Astrocyte of the cerebellum (primary cell): Measurements from ENCODE around the gene MTX1.

ENCODE experiments used
- DNase-seq: peaks from one replicate; pipeline ENCODE4 v3.0.0-alpha.2; 2011; ENCODE audit warnings: low read depth
- H3K4me3 ChIP-seq: 2 replicates; pipeline ENCODE4 v1.5.1; 2011; ENCODE audit warnings: mild to moderate bottlenecking, low read depth, low read length, moderate library complexity
- in situ Hi-C: cut with HindIII; loops from 2 replicates; pipeline ENCODE4 v1.10.0; 2017; ENCODE audit warnings: low sequenced_read_pairs
- TF ChIP-seq, protein P1 (sequence below): IDR thresholded peaks from 2 replicates; pipeline ENCODE4 v1.5.1; 2012; ENCODE audit warnings: low read length, low read depth, moderate library complexity, mild to moderate bottlenecking; ENCODE audit errors: missing control alignments

The MTX1 gene

DNA sequence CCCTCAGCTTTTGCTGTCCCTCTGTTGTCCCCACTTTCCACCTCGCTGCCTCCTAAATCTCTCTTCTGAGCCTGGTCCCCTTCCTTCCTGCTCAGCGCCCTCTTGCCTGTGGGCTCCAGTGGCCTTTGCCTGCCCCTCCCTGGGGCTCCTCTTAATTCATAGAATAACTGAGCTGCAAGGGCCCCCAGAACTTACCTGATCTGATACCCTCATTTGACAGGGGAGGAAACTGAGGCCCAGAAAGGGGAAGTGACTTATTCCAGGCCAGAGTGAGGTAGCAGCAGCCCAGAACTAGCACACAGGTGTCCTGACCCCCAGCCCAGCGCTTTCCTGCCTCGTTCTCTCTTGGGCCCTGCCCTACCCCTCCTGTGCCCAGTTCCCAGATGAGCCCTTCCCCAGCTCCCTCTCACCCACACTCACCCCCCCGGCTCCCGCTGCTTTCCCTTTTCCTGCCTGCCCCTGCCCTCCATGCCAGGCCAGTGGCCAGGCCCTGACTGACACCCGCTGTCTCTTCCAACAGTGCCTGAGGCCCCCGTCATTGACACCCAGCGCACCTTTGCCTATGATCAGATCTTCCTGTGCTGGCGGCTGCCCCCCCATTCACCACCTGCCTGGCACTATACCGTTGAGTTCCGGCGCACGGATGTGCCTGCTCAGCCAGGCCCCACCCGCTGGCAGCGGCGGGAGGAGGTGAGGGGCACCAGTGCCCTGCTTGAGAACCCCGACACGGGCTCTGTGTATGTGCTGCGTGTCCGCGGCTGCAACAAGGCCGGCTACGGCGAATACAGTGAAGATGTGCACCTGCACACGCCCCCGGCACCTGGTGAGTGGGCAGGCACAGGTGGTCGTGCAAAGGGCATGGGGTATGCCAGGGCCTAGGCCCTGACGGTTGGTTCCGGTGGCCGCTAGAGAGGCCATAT is 29.1 kb upstream of the MTX1 start:
- TF ChIP-seq, protein P1, sequence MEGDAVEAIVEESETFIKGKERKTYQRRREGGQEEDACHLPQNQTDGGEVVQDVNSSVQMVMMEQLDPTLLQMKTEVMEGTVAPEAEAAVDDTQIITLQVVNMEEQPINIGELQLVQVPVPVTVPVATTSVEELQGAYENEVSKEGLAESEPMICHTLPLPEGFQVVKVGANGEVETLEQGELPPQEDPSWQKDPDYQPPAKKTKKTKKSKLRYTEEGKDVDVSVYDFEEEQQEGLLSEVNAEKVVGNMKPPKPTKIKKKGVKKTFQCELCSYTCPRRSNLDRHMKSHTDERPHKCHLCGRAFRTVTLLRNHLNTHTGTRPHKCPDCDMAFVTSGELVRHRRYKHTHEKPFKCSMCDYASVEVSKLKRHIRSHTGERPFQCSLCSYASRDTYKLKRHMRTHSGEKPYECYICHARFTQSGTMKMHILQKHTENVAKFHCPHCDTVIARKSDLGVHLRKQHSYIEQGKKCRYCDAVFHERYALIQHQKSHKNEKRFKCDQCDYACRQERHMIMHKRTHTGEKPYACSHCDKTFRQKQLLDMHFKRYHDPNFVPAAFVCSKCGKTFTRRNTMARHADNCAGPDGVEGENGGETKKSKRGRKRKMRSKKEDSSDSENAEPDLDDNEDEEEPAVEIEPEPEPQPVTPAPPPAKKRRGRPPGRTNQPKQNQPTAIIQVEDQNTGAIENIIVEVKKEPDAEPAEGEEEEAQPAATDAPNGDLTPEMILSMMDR, result no peak
- in situ Hi-C loops, result no loop called here
- DNase-seq, result no peak
- H3K4me3 ChIP-seq, result no peak overlapping the region

DNA sequence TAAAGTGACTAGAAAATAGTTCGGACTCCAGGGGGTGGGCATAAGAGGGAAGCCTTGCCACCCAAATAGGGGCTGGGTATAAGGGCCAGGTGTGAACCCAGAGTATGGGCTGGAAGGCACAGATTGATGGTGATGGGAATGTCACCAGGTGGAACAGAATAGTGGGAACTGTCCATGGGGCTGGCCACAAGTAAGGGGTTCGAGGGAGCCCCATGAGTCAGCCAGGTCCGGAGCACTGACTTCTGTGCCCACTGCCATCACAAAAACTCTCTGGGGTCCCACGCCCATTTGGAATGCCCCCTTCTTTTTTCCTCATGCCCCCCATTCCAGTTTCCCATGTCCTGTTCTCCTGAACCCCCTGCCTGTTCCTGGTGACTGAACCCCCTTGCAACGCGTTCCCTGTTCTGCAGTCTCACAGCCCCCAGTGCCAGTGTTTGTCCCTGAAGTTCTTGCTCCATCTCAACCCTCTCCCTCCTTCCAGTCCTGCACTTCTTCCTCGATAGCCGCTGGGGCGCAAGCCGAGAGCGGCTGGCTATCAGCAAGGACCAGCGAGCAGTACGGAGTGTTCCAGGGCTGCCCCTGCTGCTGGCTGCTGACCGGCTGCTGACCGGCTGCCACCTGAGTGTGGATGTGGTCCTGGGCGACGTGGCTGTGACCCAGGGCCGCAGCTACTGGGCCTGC is 27.0 kb upstream of the MTX1 start:
- H3K4me3 ChIP-seq, result no peak overlapping the region
- in situ Hi-C loops, result no loop called here
- TF ChIP-seq, protein P1, result no peak
- no peak for DNase-seq

DNA sequence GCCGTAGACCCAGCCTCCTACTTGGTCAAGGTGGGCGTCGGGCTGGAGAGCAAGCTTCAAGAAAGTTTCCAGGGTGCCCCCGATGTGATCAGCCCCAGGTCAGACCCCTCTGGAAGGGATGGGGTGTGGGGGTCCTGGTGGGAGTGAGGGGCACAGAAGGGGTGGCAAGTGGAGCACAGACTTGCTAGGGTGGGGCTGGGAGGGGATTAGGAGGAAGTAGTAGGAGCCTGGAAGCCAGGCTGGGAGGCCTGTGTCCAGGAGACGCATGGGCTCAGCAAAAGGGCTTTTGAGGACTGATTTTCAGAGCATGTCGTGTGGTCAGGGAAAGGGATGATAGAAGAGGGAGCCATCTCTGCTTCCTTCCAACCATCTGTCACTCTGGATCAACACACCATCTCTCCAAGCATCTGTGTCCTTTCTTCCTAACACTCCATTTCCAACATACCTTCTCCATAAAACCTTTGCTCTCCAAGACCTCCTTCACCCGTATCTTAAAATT is 26.4 kb upstream of the MTX1 start:
- no peak for DNase-seq
- no peak overlapping the region for H3K4me3 ChIP-seq
- in situ Hi-C loops, result no loop called here
- TF ChIP-seq, protein P1, result no peak

DNA sequence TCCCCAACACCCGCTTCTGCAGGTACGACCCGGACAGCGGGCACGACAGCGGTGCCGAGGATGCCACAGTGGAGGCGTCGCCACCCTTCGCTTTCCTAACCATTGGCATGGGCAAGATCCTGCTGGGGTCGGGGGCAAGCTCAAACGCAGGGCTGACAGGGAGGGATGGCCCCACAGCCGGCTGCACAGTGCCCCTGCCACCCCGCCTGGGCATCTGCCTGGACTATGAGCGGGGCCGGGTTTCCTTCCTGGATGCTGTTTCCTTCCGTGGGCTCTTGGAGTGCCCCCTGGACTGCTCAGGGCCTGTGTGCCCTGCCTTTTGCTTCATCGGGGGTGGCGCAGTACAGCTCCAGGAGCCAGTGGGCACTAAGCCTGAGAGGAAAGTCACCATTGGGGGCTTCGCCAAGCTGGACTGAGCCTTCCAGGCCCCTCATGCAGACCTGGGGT is 24.7 kb upstream of the MTX1 start:
- TF ChIP-seq, protein P1, result no peak
- DNase-seq, result no peak
- H3K4me3 ChIP-seq, result no peak overlapping the region
- in situ Hi-C loops, result no loop called here

DNA sequence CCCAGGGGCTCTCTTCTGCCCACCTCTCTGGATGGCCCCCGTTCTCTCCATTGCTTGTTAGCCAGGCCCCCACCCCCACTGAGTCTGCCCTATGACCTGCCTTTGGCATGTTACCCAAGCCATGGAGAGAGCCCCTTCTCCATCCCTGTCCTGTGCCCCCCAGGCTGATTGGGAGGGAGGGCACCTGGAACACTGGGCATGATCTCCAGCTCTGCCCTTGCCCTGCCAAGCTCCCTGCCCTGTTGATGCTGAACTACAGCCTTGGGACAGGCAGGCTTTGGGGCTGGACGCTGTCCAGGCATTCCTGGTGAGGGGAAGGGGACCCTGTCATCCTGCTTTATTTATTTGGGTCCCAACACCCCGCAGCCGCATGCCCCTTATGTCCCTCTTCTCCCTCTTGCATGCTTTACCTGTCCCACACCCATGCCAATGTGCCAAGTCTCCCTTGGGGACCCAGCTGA is 24.1 kb upstream of the MTX1 start:
- in situ Hi-C loops, result no loop called here

More for the DNA sequence above, 24.1 kb upstream of the MTX1 start:
- no peak for DNase-seq
- TF ChIP-seq, protein P1, result no peak
- H3K4me3 ChIP-seq, result no peak overlapping the region
